GM21528 (cell line): Measurements from ENCODE around the gene ZNF644.
"Not testable (repeated sequence)": the region's sequence is repeated elsewhere in the genome, so short reads cannot be mapped to it uniquely, and the experiment has no call there.

Source experiments
- ATAC-seq: cut with Tn5 transposase; IDR thresholded peaks from one replicate; pipeline ENCODE4 v1.9.1; 2021; ENCODE audit warnings: mild to moderate bottlenecking, moderate library complexity; ENCODE audit not compliant: unreplicated experiment, low FRiP score

Gene ZNF644

GRCh38 chr1:91021686-91022517, at the start of gene ZNF644:
Gene ZNF644, minus strand, starts transcription at chr1:91022035. Its CDS starts 39,682 bp downstream, at chr1:90982353.
- ATAC-seq = peak; percentile 88

- no peak for ATAC-seq
Measured at GRCh38 chr1:91070298-91070697, 48.5 kb upstream of the ZNF644 start.

GRCh38 chr1:91066538-91066937, 44.7 kb upstream of the ZNF644 start:
- ATAC-seq = no peak

GRCh38 chr1:91065337-91065736, 43.5 kb upstream of the ZNF644 start:
- ATAC-seq = no peak

- ATAC-seq = not testable (repeated sequence)
Measured at GRCh38 chr1:91063403-91063802, 41.6 kb upstream of the ZNF644 start.

- ATAC-seq = no peak
Measured at GRCh38 chr1:91059157-91059556, 37.3 kb upstream of the ZNF644 start.

- no peak for ATAC-seq
Measured at GRCh38 chr1:91057784-91058183, 35.9 kb upstream of the ZNF644 start.

GRCh38 chr1:91054780-91055481, 33.1 kb upstream of the ZNF644 start:
- ATAC-seq = peak; percentile 90

- no peak for ATAC-seq
Measured at GRCh38 chr1:91053630-91054029, 31.8 kb upstream of the ZNF644 start.

GRCh38 chr1:91049551-91049950, 27.7 kb upstream of the ZNF644 start:
- not testable (repeated sequence) for ATAC-seq

GRCh38 chr1:91046766-91047165, 24.9 kb upstream of the ZNF644 start:
- no peak for ATAC-seq

GRCh38 chr1:91045284-91045683, 23.4 kb upstream of the ZNF644 start:
- ATAC-seq = no peak

- not testable (repeated sequence) for ATAC-seq
Measured at GRCh38 chr1:91044776-91045175, 22.9 kb upstream of the ZNF644 start.

- ATAC-seq = not testable (repeated sequence)
Measured at GRCh38 chr1:91042372-91042771, 20.5 kb upstream of the ZNF644 start.

- no peak for ATAC-seq
Measured at GRCh38 chr1:91038582-91038981, 16.7 kb upstream of the ZNF644 start.

GRCh38 chr1:91036894-91037829, 15.3 kb upstream of the ZNF644 start:
- no peak for ATAC-seq

- ATAC-seq = no peak
Measured at GRCh38 chr1:91032349-91032748, 10.5 kb upstream of the ZNF644 start.

GRCh38 chr1:91031081-91031480, 9.2 kb upstream of the ZNF644 start:
- ATAC-seq = no peak

GRCh38 chr1:91026777-91027176, 4.9 kb upstream of the ZNF644 start:
- ATAC-seq = no peak

- ATAC-seq = no peak
Measured at GRCh38 chr1:91026320-91026719, 4.5 kb upstream of the ZNF644 start.
